GM12878 (cell line): ENCODE results near the gene UMAD1. TPM values are rescaled to one million over a fixed set of nuclear protein-coding genes. Genes with fewer than 3 reads are reported as not detected.

Experiments
- ATAC-seq: fragments of 200-7000 bp; cut with Tn5 transposase; 3 replicates; pipeline ENCODE4 v1.9.1; 2020; ENCODE audit warnings: mild to moderate bottlenecking, moderate library complexity
- BruUV-seq: library from RNA; stranded (reverse); fragments of 400-500 nt; replicated peaks from 2 replicates; lab custom pipeline; 2021; lab: Mats Ljungman, UMichigan
- CTCF ChIA-PET: fragments of 300-600 bp; sonication (Branson Sonifier 250); formaldehyde crosslinking; extraction: SDS; loops from one replicate; lab custom pipeline; 2021; ENCODE audit warnings: inconsistent platforms; lab: Yijun Ruan, JAX
- POLR2A ChIA-PET: fragments of 350-600 bp; formaldehyde crosslinking; extraction: SDS; loops from one replicate; lab custom pipeline; 2021; ENCODE audit warnings: inconsistent platforms; lab: Charles Lee
- RAD21 ChIA-PET: fragments of 300-600 bp; sonication (Branson Sonifier 250); formaldehyde crosslinking; loops from one replicate; lab custom pipeline; 2023; ENCODE audit warnings: antibody characterized with exemption; ENCODE audit not compliant: unreplicated experiment; lab: Charles Lee
- SMC1A ChIA-PET: fragments of 300-600 bp; sonication (Branson Sonifier 250); formaldehyde crosslinking; loops from one replicate; lab custom pipeline; 2023; ENCODE audit not compliant: unreplicated experiment, uncharacterized antibody; lab: Charles Lee
- DNase-seq: peaks from one replicate; pipeline ENCODE4 v3.0.0-alpha.2; 2011; ENCODE audit warnings: low read depth, low spot score
- FAIRE-seq: peaks from 3 replicates; lab custom pipeline; 2011; peaks lifted over from hg19 to GRCh38; lab: Jason Lieb, UNC
- H2AFZ ChIP-seq: 2 replicates; pipeline ENCODE4 v1.6.0; 2011; ENCODE audit warnings: low read depth, low read length, control low read depth; ENCODE audit not compliant: control insufficient read depth
- H3K27ac ChIP-seq: 2 replicates; pipeline ENCODE4 v1.5.1; 2011; ENCODE audit warnings: control low read depth; ENCODE audit not compliant: control insufficient read depth, insufficient read depth
- H3K27me3 ChIP-seq, 2 experiments: replicated peaks in 1 of 2; 2 replicates each; pipeline versions ENCODE4 v1.6.0 to v1.6.1; 2011; ENCODE audit warnings: low read length in 1 of 2; ENCODE audit not compliant: control insufficient read depth in 2 of 2, insufficient read depth in 2 of 2
- H3K36me3 ChIP-seq, 2 experiments: 2 replicates each; pipeline ENCODE4 v1.5.1; 2011; ENCODE audit warnings: low read length in 1 of 2; ENCODE audit not compliant: control insufficient read depth in 2 of 2, insufficient read depth in 2 of 2
- H3K4me1 ChIP-seq: 2 replicates; pipeline ENCODE4 v1.6.1; 2011; ENCODE audit warnings: mild to moderate bottlenecking, low read length, moderate library complexity, mixed read lengths; ENCODE audit not compliant: control insufficient read depth, insufficient read depth
- H3K4me2 ChIP-seq: 2 replicates; pipeline ENCODE4 v1.6.0; 2011; ENCODE audit warnings: control low read depth; ENCODE audit not compliant: control insufficient read depth, insufficient read depth
- H3K4me3 ChIP-seq: fragments of 200-600 bp; sonication (generic); 2 replicates; pipeline ENCODE4 v1.5.1; 2016
- H3K79me2 ChIP-seq: 2 replicates; pipeline ENCODE4 v1.6.0; 2011; ENCODE audit warnings: low read length; ENCODE audit not compliant: control insufficient read depth, insufficient read depth
- H3K9ac ChIP-seq: 2 replicates; pipeline ENCODE4 v1.8.0; 2011; ENCODE audit warnings: low read length, control low read depth, mixed read lengths; ENCODE audit not compliant: control insufficient read depth, insufficient read depth
- H3K9me3 ChIP-seq: replicated peaks from 3 replicates; pipeline ENCODE4 v1.5.1; 2011; ENCODE audit warnings: mild to moderate bottlenecking, low read length; ENCODE audit not compliant: control insufficient read depth, insufficient read depth
- H4K20me1 ChIP-seq: 2 replicates; pipeline ENCODE4 v1.6.0; 2011; ENCODE audit not compliant: control insufficient read depth, insufficient read depth
- ATF7 ChIP-seq: fragments of 450-650 bp; IDR thresholded peaks from 2 replicates; pipeline ENCODE4 v1.6.1; 2016; ENCODE audit warnings: low read depth, mild to moderate bottlenecking
- CHD2 ChIP-seq: IDR thresholded peaks from 2 replicates; pipeline ENCODE4 v1.6.1; 2011; ENCODE audit warnings: low read depth, low read length, improper control_type of control experiment, borderline replicate concordance
- KDM1A ChIP-seq: fragments of 200-600 bp; sonication (generic); IDR thresholded peaks from 2 replicates; pipeline ENCODE4 v1.6.1; 2016; ENCODE audit warnings: borderline replicate concordance
- MTA2 ChIP-seq: fragments of 450-650 bp; IDR thresholded peaks from 2 replicates; pipeline ENCODE4 v1.6.1; 2016; ENCODE audit warnings: low read depth, mild to moderate bottlenecking, moderate library complexity
- NBN ChIP-seq: fragments of 450-650 bp; IDR thresholded peaks from 2 replicates; pipeline ENCODE4 v1.6.1; 2016
- STAT1 ChIP-seq: fragments of 450-650 bp; conservative IDR thresholded peaks from 2 replicates; pipeline ENCODE4 v1.6.1; 2014; ENCODE audit warnings: antibody characterized with exemption, mild to moderate bottlenecking
- SUPT20H ChIP-seq: IDR thresholded peaks from 2 replicates; pipeline ENCODE4 v1.6.1; 2011; ENCODE audit warnings: low read depth, mild to moderate bottlenecking, low read length, moderate library complexity, borderline replicate concordance; ENCODE audit not compliant: control insufficient read depth
- TAF1 ChIP-seq: IDR thresholded peaks from 2 replicates; pipeline ENCODE4 v1.6.1; 2011; ENCODE audit warnings: mild to moderate bottlenecking, low read depth, low read length, borderline replicate concordance
- WGBS: methylation state at CpG from one replicate; pipeline ENCODE4 v1.1.6; 2016; ENCODE audit warnings: low lambda C conversion rate; ENCODE audit not compliant: insufficient replicate concordance, insufficient coverage; ENCODE audit errors: missing lambda C conversion rate; 5-methylcytosine and 5-hydroxymethylcytosine counted together
- in situ Hi-C: fragments of 300-500 bp; cut with MboI; formaldehyde crosslinking; loops from 9 replicates; pipeline ENCODE4 v1.14.3; 2018; ENCODE audit warnings: mixed read lengths
- intact Hi-C: fragments of 100-400 bp; cut with micrococcal nuclease; formaldehyde crosslinking; loops from one replicate; pipeline ENCODE4 v1.14.2; 2022; ENCODE audit not compliant: unreplicated experiment
- polyA plus RNA-seq, 11 experiments: library from polyadenylated mRNA; depleted of rRNA in 4 of 11; unstranded in 6 of 11; stranded (reverse) in 5 of 11; fragments of >200 nt; fragmentation: Nextera tagmentation in 4 of 11; fragmentation: Illumina TruSeq in 1 of 11; extraction: Ambion mirVana in 4 of 11; extraction: Trizol in 1 of 11; gene quantifications; 1 replicate in 1 of 11; 2 replicates in 10 of 11; pipeline versions ENCODE4 v1.2.1 to v1.2.3, GENCODE V29; 2011 to 2016; ENCODE audit warnings: inconsistent platforms in 2 of 11, missing spikeins in 2 of 11, low read depth in 1 of 11
- total RNA-seq, 4 experiments: library from RNA; depleted of rRNA in 3 of 4; stranded (reverse); fragments of >200 nt in 3 of 4; fragmentation: Illumina TruSeq in 1 of 4; extraction: Trizol in 1 of 4; gene quantifications; 2 replicates each; pipeline versions ENCODE4 v1.2.1 to v1.2.3, GENCODE V29; 2013 to 2021

The UMAD1 gene
- total and polyA plus RNA-seq, 10 of the 15 experiments (the other 5 are each of a cell fraction or from before 2014, with no cell fraction given) = 6.0 to 28.6 (median 9.3) TPM

DNA sequence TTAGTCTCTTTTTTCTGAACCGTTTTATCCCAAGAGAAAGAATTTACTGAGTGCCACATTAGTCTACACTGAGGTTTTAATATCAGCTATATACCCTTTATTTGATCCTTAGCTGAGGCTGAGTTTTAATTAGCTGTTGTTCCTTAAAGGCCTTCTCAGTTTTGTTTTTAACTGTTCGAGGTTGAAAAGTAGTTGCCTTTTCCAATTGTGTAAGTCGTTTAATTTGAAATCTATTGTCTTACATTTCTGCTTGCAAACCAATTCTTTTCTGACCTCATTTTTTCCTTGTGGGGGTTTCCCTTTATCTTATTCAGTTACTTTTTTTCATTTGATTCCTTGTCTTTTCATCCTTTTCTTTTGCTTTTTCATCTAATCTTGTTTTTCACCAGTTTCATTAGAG lies 30.8 kb downstream of the UMAD1 start:
- H3K27me3 ChIP-seq = no peaks in the 10 kb centered on the region
- H3K4me3 ChIP-seq = no peak overlapping the region
- H3K9me3 ChIP-seq = peaks cover 10% of the 10 kb centered on the region
- no peaks in the 10 kb centered on the region for H3K4me1 ChIP-seq
- H3K36me3 ChIP-seq = peaks cover 0 to 2% of the 10 kb centered on the region in 2 experiments; a peak in 2 of 4 replicates
- SMC1A ChIA-PET = interaction anchor here (1.1 kb wide), 2 partner anchors 10 to 87 kb away, joined by 3 to 5 read pairs; no protein-coding TSS in a partner anchor
- intact Hi-C loops = no loop called here
- no peaks in the 10 kb centered on the region for H4K20me1 ChIP-seq
- TF ChIP-seq MTA2 (peak; percentile 85; the same call in 1 of the 2 replicates), ATF7 (peak; percentile 80), CHD2 (no peak), TAF1 (no peak), NBN (0 out of 2 replicates have a peak, but pooled peaks have one; percentile 30)
- TF ChIP-seq, all 136 proteins: peak for 3
- ChIA-PET POLR2A (interaction anchor here (0.6 kb wide), 1 partner anchor 507 kb away, joined by 4 read pairs; no protein-coding TSS in a partner anchor), CTCF (no interaction called here), RAD21 (interaction anchor here (1.0 kb wide), 1 partner anchor 518 kb away, joined by 5 read pairs; no protein-coding TSS in a partner anchor)
- no TSS peak for BruUV-seq
- no peak overlapping the region for H3K9ac ChIP-seq
- H3K27ac ChIP-seq = no peak overlapping the region
- DNase-seq (no peak), ATAC-seq (peak; percentile 34; the same call in 2 of the 3 replicates), FAIRE-seq (no peak)
- WGBS = 62% methylated on average over 3 of the region's 3 CpGs
- H2AFZ ChIP-seq = no peak overlapping the region
- no peaks in the 10 kb centered on the region for H3K79me2 ChIP-seq
- in situ Hi-C loops = no loop called here
- no peak overlapping the region for H3K4me2 ChIP-seq

DNA sequence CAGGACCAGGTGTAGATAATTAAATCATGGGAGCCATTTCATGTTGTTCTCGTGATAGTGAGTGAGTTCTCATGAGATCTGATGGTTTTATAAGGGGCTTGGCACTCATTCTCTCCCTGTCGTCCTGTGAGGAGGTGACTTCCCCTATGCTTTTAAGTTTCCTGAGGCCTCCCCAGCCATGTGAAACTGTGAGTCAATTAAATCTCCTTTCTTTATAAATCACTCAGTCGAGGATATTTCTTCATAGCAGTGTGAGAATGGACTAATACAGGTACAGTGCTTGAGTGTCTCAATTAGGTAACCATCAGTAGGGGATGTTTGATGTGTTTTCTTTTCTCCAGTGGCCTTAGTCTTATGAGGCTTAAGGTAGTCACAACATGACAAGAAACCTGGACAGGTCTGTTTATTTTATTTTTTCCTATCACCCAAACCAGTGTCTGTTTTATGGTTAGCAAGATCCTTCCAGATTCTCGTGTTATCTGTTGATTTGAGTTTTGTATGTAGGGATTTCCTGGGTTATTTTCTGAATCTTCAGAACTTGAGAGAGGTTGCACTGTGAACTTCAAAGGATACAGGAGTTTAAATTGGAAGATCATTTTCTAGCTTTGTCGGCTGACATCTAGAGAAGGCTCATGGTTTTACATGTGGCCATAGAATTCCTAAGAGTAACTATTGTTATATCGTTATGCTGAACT lies 32.1 kb downstream of the UMAD1 start:
- intact Hi-C loops (no loop called here), in situ Hi-C loops (no loop called here)
- Histone ChIP-seq H2AFZ (no peak overlapping the region), H3K79me2 (no peaks in the 10 kb centered on the region), H3K36me3 (peaks cover 0 to 2% of the 10 kb centered on the region in 2 experiments; a peak in 2 of 4 replicates), H3K4me2 (no peak overlapping the region), H3K4me1 (no peaks in the 10 kb centered on the region), H3K27ac (no peak overlapping the region), H3K27me3 (no peaks in the 10 kb centered on the region), H3K4me3 (no peak overlapping the region), H4K20me1 (no peaks in the 10 kb centered on the region), H3K9ac (no peak overlapping the region), H3K9me3 (peaks cover 10% of the 10 kb centered on the region)
- 59% methylated on average over 6 of the region's 6 CpGs for WGBS
- TF ChIP-seq KDM1A (no peak), STAT1 (no peak), SUPT20H (no peak)
- RAD21 ChIA-PET = no interaction called here
- SMC1A ChIA-PET = no interaction called here
- ATAC-seq (no peak; the same call in 2 of the 3 replicates), DNase-seq (no peak), FAIRE-seq (no peak)
- POLR2A ChIA-PET = no interaction called here
- BruUV-seq = no TSS peak
- CTCF ChIA-PET = no interaction called here
